Naive thymus-derived CD8-positive, alpha-beta T cell (primary cell): ENCODE results near the gene LIPC. TPM values are rescaled to one million over a fixed set of nuclear protein-coding genes. Genes with fewer than 3 reads are reported as not detected.

Source experiments
- ATAC-seq, 2 donors: fragments of 150-1000 bp; cut with Tn5 transposase in 1 of 2; sonication (Bioruptor Pico), chemical (Tn5 transposase) in 1 of 2; 1 replicate in 1 of 2; 2 replicates in 1 of 2; pipeline ENCODE4 v1.10.0; 2021; ENCODE audit warnings: mild to moderate bottlenecking in 2 of 2, moderate library complexity in 2 of 2
- POLR2A ChIA-PET: fragments of 350-600 bp; sonication (Branson Sonifier 250); formaldehyde crosslinking; loops from one replicate; lab custom pipeline; 2021; ENCODE audit warnings: antibody characterized with exemption; lab: Charles Lee
- DNase-seq, 10 donors: peaks; one replicate each; pipeline versions ENCODE4 v3.0.0 to v3.0.0-alpha.2; 2020 to 2022
- H3K27ac Mint-ChIP-seq, 10 donors: one replicate each; pipeline ENCODE4 v1.8.0; 2020 to 2022; ENCODE audit warnings: mild to moderate bottlenecking in 10 of 10, mixed read lengths in 10 of 10, moderate library complexity in 4 of 10, inconsistent platforms in 1 of 10
- H3K27me3 Mint-ChIP-seq, 5 donors: one replicate each; pipeline ENCODE4 v1.8.0; 2021 to 2022; ENCODE audit warnings: mixed read lengths in 5 of 5
- H3K36me3 Mint-ChIP-seq, 3 donors: one replicate each; pipeline ENCODE4 v1.8.0; 2020 to 2022; ENCODE audit warnings: mixed read lengths in 3 of 3, mild to moderate bottlenecking in 2 of 3, inconsistent platforms in 1 of 3
- H3K4me1 Mint-ChIP-seq, 4 donors: one replicate each; pipeline ENCODE4 v1.8.0; 2021 to 2022; ENCODE audit warnings: mixed read lengths in 4 of 4
- H3K4me3 Mint-ChIP-seq, 10 donors: one replicate each; pipeline ENCODE4 v1.8.0; 2020 to 2022; ENCODE audit warnings: mild to moderate bottlenecking in 10 of 10, mixed read lengths in 10 of 10, moderate library complexity in 6 of 10, inconsistent platforms in 1 of 10
- H3K9me3 Mint-ChIP-seq, 9 donors: one replicate each; pipeline ENCODE4 v1.8.0; 2020 to 2022; ENCODE audit warnings: mixed read lengths in 9 of 9, mild to moderate bottlenecking in 3 of 9, inconsistent platforms in 1 of 9, moderate library complexity in 1 of 9
- polyA plus RNA-seq, 3 donors: library from polyadenylated mRNA; unstranded; fragments of 300-500 nt; fragmentation: Illumina TruSeq; gene quantifications; one replicate each; pipeline ENCODE4 v1.2.3, GENCODE V29; 2021
- total RNA-seq, 8 experiments: library from RNA in 2 of 8; stranded (reverse) in 2 of 8; gene quantifications; one replicate each; pipeline ENCODE4 v1.2.3 and lab custom pipeline; 2021 to 2026

Gene LIPC
- total and polyA plus RNA-seq, 5 experiments from 2014 or later: 0.64 to 4.4 (median 2.9) TPM

- ATAC-seq: no peak
- POLR2A ChIA-PET: interaction anchor here (0.6 kb wide), 1 partner anchor 15 kb away, joined by 3 read pairs; no protein-coding TSS in a partner anchor
- H3K4me3 Mint-ChIP-seq: no peak overlapping the region
These were observed 133.8 kb downstream of the LIPC start for GRCh38 chr15:58565619-58566018.

DNA sequence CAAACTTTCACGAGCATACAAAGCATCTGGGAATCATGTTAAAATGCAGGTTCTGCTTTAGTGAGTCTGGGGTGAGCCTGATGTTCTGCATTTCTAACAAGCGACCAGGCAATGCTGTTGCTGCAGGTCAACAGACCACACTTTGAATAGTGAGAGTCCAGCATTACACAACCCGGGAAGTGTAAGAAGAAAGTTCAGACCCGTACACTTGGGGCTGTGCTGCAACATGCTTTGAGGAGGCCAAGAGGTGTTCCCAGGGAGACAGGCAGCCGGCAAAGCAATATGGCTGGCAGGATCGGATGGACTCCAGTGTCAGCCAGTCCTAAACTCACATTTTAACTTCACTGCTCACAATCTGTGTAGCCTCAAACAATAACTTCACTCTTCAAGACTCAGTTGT is 134.2 kb downstream of the LIPC start:
- no peak overlapping the region for H3K4me3 Mint-ChIP-seq
- peaks cover 0 to 2% (median 0%) of the 10 kb centered on the region in 5 donors for H3K27me3 Mint-ChIP-seq
- peaks cover 0 to 5% (median 0%) of the 10 kb centered on the region in 9 donors for H3K9me3 Mint-ChIP-seq
- no peak for ATAC-seq
- peaks cover 0 to 3% (median 0%) of the 10 kb centered on the region in 3 donors for H3K36me3 Mint-ChIP-seq
- peaks cover 3 to 13% (median 9%) of the 10 kb centered on the region in 4 donors for H3K4me1 Mint-ChIP-seq
- peak overlapping the region in 1 of 10 donors; percentile 61 for H3K27ac Mint-ChIP-seq
- no peak for DNase-seq
- POLR2A ChIA-PET: no interaction called here

More at GRCh38 chr15:58565619-58566018, 133.8 kb downstream of the LIPC start:
- Mint-ChIP-seq H3K36me3 (peaks cover 0 to 3% (median 0%) of the 10 kb centered on the region in 3 donors), H3K9me3 (peaks cover 0 to 5% (median 0%) of the 10 kb centered on the region in 9 donors), H3K27ac (no peak overlapping the region), H3K27me3 (peaks cover 0 to 2% (median 0%) of the 10 kb centered on the region in 5 donors), H3K4me1 (peaks cover 3 to 13% (median 9%) of the 10 kb centered on the region in 4 donors)
- DNase-seq: no peak

- peaks cover 0 to 5% (median 0%) of the 10 kb centered on the region in 9 donors for H3K9me3 Mint-ChIP-seq
- no peak for DNase-seq
- H3K36me3 Mint-ChIP-seq: peaks cover 0 to 3% (median 0%) of the 10 kb centered on the region in 3 donors
- ATAC-seq: peak; percentile 40 to 47
- POLR2A ChIA-PET: interaction anchor here (0.5 to 0.7 kb wide), 3 partner anchors 11 to 146 kb away, joined by 3 to 4 read pairs (median 3); no protein-coding TSS in a partner anchor
- no peaks in the 10 kb centered on the region for H3K27me3 Mint-ChIP-seq
- peak overlapping the region in 2 of 10 donors; percentile 4 to 37 for H3K4me3 Mint-ChIP-seq
- peaks cover 5 to 13% (median 9%) of the 10 kb centered on the region in 4 donors for H3K4me1 Mint-ChIP-seq
- H3K27ac Mint-ChIP-seq: peak overlapping the region in 7 of 10 donors; percentile 38 to 85 (median 65)
These were observed 136.4 kb downstream of the LIPC start for GRCh38 chr15:58568157-58568571.

GRCh38 chr15:58569455-58569854 is 137.7 kb downstream of the LIPC start:
- H3K4me3 Mint-ChIP-seq: no peak overlapping the region
- H3K27me3 Mint-ChIP-seq: no peaks in the 10 kb centered on the region
- POLR2A ChIA-PET: interaction anchor here (0.6 kb wide), 1 partner anchor 145 kb away, joined by 4 read pairs; no protein-coding TSS in a partner anchor
- H3K27ac Mint-ChIP-seq: no peak overlapping the region
- H3K36me3 Mint-ChIP-seq: no peaks in the 10 kb centered on the region
- H3K4me1 Mint-ChIP-seq: peaks cover 7 to 13% (median 9%) of the 10 kb centered on the region in 4 donors
- DNase-seq: no peak
- no peak for ATAC-seq
- peaks cover 0 to 5% (median 0%) of the 10 kb centered on the region in 9 donors for H3K9me3 Mint-ChIP-seq

GRCh38 chr15:58571491-58571890 is 139.7 kb downstream of the LIPC start:
- H3K9me3 Mint-ChIP-seq: peaks cover 0 to 5% (median 0%) of the 10 kb centered on the region in 9 donors
- no peaks in the 10 kb centered on the region for H3K27me3 Mint-ChIP-seq
- H3K4me3 Mint-ChIP-seq: no peak overlapping the region
- POLR2A ChIA-PET: no interaction called here
- ATAC-seq: no peak
- peaks cover 13 to 19% (median 15%) of the 10 kb centered on the region in 4 donors for H3K4me1 Mint-ChIP-seq
- H3K27ac Mint-ChIP-seq: no peak overlapping the region
- no peaks in the 10 kb centered on the region for H3K36me3 Mint-ChIP-seq
- no peak for DNase-seq

DNA sequence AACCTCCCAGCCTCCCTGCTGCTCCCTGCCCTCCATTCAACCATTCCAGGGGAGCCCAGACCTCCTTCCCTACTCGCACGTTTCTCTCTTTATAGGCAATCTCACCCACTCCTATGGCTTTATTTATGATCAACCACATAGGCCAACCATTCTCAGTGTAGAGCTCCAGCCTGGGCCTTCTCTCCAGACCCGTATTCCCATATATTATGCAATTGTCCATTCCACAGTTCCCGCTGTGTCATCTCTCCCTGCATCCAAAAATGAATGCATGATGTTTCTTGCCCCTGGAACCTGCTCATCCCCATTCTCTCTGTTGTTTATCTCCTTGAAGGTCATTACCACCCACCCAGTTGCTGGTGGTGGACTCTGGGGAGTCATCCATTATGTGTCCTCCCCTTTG is 140.7 kb downstream of the LIPC start:
- H3K36me3 Mint-ChIP-seq: no peaks in the 10 kb centered on the region
- peaks cover 0 to 5% (median 0%) of the 10 kb centered on the region in 9 donors for H3K9me3 Mint-ChIP-seq
- POLR2A ChIA-PET: no interaction called here
- H3K27ac Mint-ChIP-seq: peak overlapping the region in 1 of 10 donors; percentile 3
- H3K27me3 Mint-ChIP-seq: no peaks in the 10 kb centered on the region
- no peak overlapping the region for H3K4me3 Mint-ChIP-seq
- DNase-seq (no peak), ATAC-seq (no peak)
- H3K4me1 Mint-ChIP-seq: peaks cover 13 to 18% (median 15%) of the 10 kb centered on the region in 4 donors

DNA sequence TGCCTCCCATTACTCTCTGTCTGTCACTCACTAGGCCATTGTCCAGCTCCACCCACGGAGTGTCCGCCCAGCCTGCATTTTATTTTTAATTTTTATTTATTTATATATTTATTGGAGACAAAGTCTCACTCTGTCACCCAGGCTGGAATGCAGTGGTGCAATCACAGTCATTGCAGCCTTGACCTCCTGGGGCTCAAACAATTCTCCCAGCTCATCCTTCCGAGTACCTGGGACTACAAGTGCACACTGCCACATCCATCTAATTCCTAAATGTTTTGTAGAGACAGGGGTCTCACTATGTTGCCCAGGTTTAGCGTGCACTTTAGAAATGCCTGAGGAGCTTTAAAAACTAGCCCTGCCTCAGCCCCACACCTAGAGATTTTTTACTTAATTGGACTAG is 141.5 kb downstream of the LIPC start:
- POLR2A ChIA-PET: no interaction called here
- ATAC-seq: no peak

GRCh38 chr15:58574631-58575030 is 142.8 kb downstream of the LIPC start:
- POLR2A ChIA-PET: interaction anchor here (0.7 to 1.3 kb wide), 3 partner anchors 10 to 22 kb away, joined by 3 to 7 read pairs (median 3); no protein-coding TSS in a partner anchor
- DNase-seq: no peak
- H3K9me3 Mint-ChIP-seq: peaks cover 0 to 5% (median 0%) of the 10 kb centered on the region in 9 donors
- no peaks in the 10 kb centered on the region for H3K27me3 Mint-ChIP-seq
- peak overlapping the region in 5 of 10 donors; percentile 35 to 58 (median 47) for H3K27ac Mint-ChIP-seq
- H3K36me3 Mint-ChIP-seq: no peaks in the 10 kb centered on the region
- no peak for ATAC-seq
- peak overlapping the region in 1 of 10 donors; percentile 41 for H3K4me3 Mint-ChIP-seq
- peaks cover 5 to 10% (median 7%) of the 10 kb centered on the region in 4 donors for H3K4me1 Mint-ChIP-seq

More for the DNA sequence above, 141.5 kb downstream of the LIPC start:
- Mint-ChIP-seq H3K4me1 (peaks cover 9 to 13% (median 13%) of the 10 kb centered on the region in 4 donors), H3K27me3 (no peaks in the 10 kb centered on the region), H3K27ac (no peak overlapping the region), H3K9me3 (peaks cover 0 to 5% (median 0%) of the 10 kb centered on the region in 9 donors), H3K4me3 (no peak overlapping the region), H3K36me3 (no peaks in the 10 kb centered on the region)
- no peak for DNase-seq

- H3K4me1 Mint-ChIP-seq: peaks cover 5 to 10% (median 7%) of the 10 kb centered on the region in 4 donors
- DNase-seq: no peak
- H3K9me3 Mint-ChIP-seq: no peaks in the 10 kb centered on the region
- H3K36me3 Mint-ChIP-seq: no peaks in the 10 kb centered on the region
- H3K4me3 Mint-ChIP-seq: peak overlapping the region in 1 of 10 donors; percentile 41
- peak overlapping the region in 5 of 10 donors; percentile 19 to 58 (median 44) for H3K27ac Mint-ChIP-seq
- POLR2A ChIA-PET: interaction anchor here (0.7 to 1.3 kb wide), 3 partner anchors 10 to 21 kb away, joined by 3 to 7 read pairs (median 3); no protein-coding TSS in a partner anchor
- no peak for ATAC-seq
- H3K27me3 Mint-ChIP-seq: no peaks in the 10 kb centered on the region
These were observed 143.4 kb downstream of the LIPC start for GRCh38 chr15:58575045-58575786.

- peak overlapping the region in 1 of 10 donors; percentile 28 for H3K27ac Mint-ChIP-seq
- H3K27me3 Mint-ChIP-seq: peaks cover 0 to 2% (median 0%) of the 10 kb centered on the region in 5 donors
- no peak for ATAC-seq
- POLR2A ChIA-PET: interaction anchor here (0.7 kb wide), 1 partner anchor 70 kb away, joined by 9 read pairs; no protein-coding TSS in a partner anchor
- DNase-seq: no peak
- no peaks in the 10 kb centered on the region for H3K36me3 Mint-ChIP-seq
- H3K4me1 Mint-ChIP-seq: peaks cover 5 to 10% (median 7%) of the 10 kb centered on the region in 4 donors
- no peak overlapping the region for H3K4me3 Mint-ChIP-seq
- H3K9me3 Mint-ChIP-seq: no peaks in the 10 kb centered on the region
These were observed 144.9 kb downstream of the LIPC start for GRCh38 chr15:58576657-58577056.

DNA sequence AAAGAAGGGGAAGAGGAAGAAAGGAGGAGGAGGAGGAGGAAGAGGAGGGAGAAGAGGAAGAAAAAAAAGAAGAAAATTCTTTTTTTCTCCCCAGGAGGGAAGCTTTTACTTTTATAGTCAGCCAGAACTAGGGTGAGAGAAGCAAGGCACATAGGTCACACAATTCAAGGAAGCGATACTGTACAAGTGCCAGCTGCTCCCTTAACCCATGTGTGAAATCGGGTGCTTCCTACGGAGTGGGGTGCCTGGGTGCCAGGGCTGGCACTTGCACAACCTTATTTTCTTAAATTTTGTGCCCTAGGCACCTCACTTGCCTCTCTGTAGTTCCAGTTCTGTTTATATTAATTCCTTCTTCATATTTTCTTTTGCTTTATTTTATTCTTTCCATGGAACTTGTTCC is 150.4 kb downstream of the LIPC start:
- no peak for DNase-seq
- Mint-ChIP-seq H3K27me3 (peaks cover 0 to 28% (median 0%) of the 10 kb centered on the region in 5 donors), H3K27ac (peak overlapping the region in 1 of 10 donors; percentile 29), H3K9me3 (peaks cover 0 to 10% (median 0%) of the 10 kb centered on the region in 9 donors), H3K4me1 (peaks cover 10 to 18% (median 15%) of the 10 kb centered on the region in 4 donors), H3K4me3 (no peak overlapping the region), H3K36me3 (peaks cover 0 to 13% (median 1%) of the 10 kb centered on the region in 3 donors)
- POLR2A ChIA-PET: no interaction called here
- ATAC-seq: no peak

DNA sequence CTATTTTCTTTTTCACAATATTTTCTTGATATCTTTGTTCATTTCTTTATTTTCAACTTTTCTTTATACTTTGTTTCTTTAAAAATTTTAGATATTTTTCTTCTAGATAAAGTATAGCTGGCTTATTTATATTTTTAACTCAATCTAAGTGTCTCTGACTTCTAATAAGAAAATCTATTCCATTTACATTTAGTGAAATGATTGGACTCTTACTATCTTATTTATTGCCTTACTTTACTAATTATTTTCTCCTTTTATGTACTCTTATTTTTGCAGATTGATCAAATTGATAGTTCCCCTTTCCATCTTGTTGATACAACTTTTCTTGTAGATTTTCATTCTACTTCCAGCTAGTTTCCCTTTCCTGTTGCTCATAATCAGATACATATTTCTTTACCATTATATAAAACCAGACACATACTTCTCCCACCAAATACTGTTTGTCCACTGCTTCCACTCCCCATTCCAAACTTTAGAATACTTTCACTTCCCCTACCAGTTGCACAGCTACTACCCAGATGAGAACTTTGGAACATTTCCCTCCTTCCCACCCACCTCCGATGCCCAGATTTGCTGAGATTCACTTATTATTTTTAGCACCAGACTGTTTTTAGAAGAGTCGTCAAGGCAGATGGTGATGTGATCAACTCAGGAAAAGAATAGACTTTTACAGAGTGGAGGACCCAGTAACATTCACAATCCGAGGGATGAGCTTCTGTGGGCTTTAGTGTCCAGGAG is 151.5 kb downstream of the LIPC start:
- Mint-ChIP-seq H3K36me3 (peaks cover 0 to 13% (median 1%) of the 10 kb centered on the region in 3 donors), H3K4me1 (peaks cover 10 to 18% (median 15%) of the 10 kb centered on the region in 4 donors), H3K9me3 (peaks cover 0 to 10% (median 0%) of the 10 kb centered on the region in 9 donors), H3K4me3 (no peak overlapping the region), H3K27me3 (peaks cover 0 to 28% (median 0%) of the 10 kb centered on the region in 5 donors), H3K27ac (no peak overlapping the region)
- ATAC-seq (no peak), DNase-seq (no peak)
- POLR2A ChIA-PET: interaction anchor here (0.6 to 0.7 kb wide), 2 partner anchors 166 to 410 kb away, joined by 3 read pairs; partner anchors contain the start of gene ADAM10
